ENCODE measurements around the gene USF1. TPM values are rescaled to one million over a fixed set of nuclear protein-coding genes. Genes with fewer than 3 reads are reported as not detected.
A peak's percentile ranks its signal among the peaks of the same experiment; 100 is the strongest.

The USF1 gene
- total RNA-seq, 1 donor from 2014 or later, result 74.4 TPM

GRCh38 chr1:161086457-161086856 lies 40.7 kb upstream of the USF1 start:
- H3K9ac ChIP-seq, result no peak overlapping the region
- peaks cover 19% of the 10 kb centered on the region for H3K4me1 Mint-ChIP-seq

DNA sequence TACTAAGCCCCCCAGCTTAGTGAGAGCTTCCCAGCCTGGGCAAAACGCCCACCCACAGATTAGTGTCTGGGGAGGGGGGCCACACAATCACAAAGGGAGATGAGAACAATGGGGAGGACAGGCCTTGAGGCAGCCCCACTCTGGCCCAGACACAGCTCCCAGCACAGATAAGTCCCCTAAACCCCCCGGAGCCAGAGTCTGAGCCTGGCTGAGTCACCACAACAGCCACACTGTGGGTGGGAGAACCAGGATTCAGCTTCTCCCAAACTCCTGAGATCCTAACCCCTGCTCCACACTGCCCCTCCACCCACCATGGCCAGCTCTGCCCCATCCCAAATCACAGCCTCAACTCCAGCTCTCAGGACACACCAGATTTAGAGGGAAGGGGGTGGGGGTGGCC lies 39.4 kb upstream of the USF1 start:
- Histone ChIP-seq H3K9ac (no peak overlapping the region), H3K36me3 (no peaks in the 10 kb centered on the region), H3K9me3 (ENCODE audit: low read depth) (no peaks in the 10 kb centered on the region), H3F3A (ENCODE audit: low read depth) (no peaks in the 10 kb centered on the region), H2AFZ (replicated peaks) (no peak overlapping the region), H3K4me1 (peaks cover 11% of the 10 kb centered on the region), H3K27me3 (no peaks in the 10 kb centered on the region), H4K20me1 (ENCODE audit: low read depth) (no peaks in the 10 kb centered on the region), H3K4me3 (no peak overlapping the region), H3K79me2 (ENCODE audit: low read depth) (no peaks in the 10 kb centered on the region), H3K4me2 (no peak overlapping the region), H3K27ac (no peak overlapping the region)
- Mint-ChIP-seq H3K4me3 (no peak overlapping the region), H3K9me3 (no peaks in the 10 kb centered on the region), H3K27ac (no peak overlapping the region), H3K4me1 (peaks cover 21% of the 10 kb centered on the region), H3K27me3 (ENCODE audit: insufficient read depth, low read depth) (peaks cover 8% of the 10 kb centered on the region), H3K36me3 (no peaks in the 10 kb centered on the region)
- DNase-seq (ENCODE audit: low spot score), result peak; percentile 25
- no peak for TF ChIP-seq EZH2phosphoT487 (IDR thresholded peaks at IDR 0.05)
- TF ChIP-seq CTCF (IDR thresholded peaks at IDR 0.05), result no peak
- TF ChIP-seq EZH2 (IDR thresholded peaks at IDR 0.05), result no peak

More at GRCh38 chr1:161086457-161086856, 40.7 kb upstream of the USF1 start:
- H4K20me1 ChIP-seq (ENCODE audit: low read depth), result no peaks in the 10 kb centered on the region
- no peaks in the 10 kb centered on the region for H3F3A ChIP-seq (ENCODE audit: low read depth)
- Mint-ChIP-seq H3K36me3 (no peaks in the 10 kb centered on the region), H3K27ac (peak overlapping the region; percentile 19), H3K4me3 (no peak overlapping the region), H3K27me3 (ENCODE audit: insufficient read depth, low read depth) (peaks cover 6% of the 10 kb centered on the region), H3K9me3 (no peaks in the 10 kb centered on the region)
- H3K9me3 ChIP-seq (ENCODE audit: low read depth), result no peaks in the 10 kb centered on the region
- H3K79me2 ChIP-seq (ENCODE audit: low read depth), result no peaks in the 10 kb centered on the region
- peaks cover 11% of the 10 kb centered on the region for H3K4me1 ChIP-seq
- no peak overlapping the region for H3K27ac ChIP-seq
- H3K4me3 ChIP-seq, result no peak overlapping the region
- no peak overlapping the region for H3K4me2 ChIP-seq
- no peak for TF ChIP-seq EZH2phosphoT487 (IDR thresholded peaks at IDR 0.05)
- TF ChIP-seq CTCF (IDR thresholded peaks at IDR 0.05), result no peak
- no peak for TF ChIP-seq EZH2 (IDR thresholded peaks at IDR 0.05)
- H3K27me3 ChIP-seq, result no peaks in the 10 kb centered on the region
- H2AFZ ChIP-seq (replicated peaks), result no peak overlapping the region
- no peak for DNase-seq (ENCODE audit: low spot score)
- no peaks in the 10 kb centered on the region for H3K36me3 ChIP-seq

- Mint-ChIP-seq H3K27ac (no peak overlapping the region), H3K9me3 (no peaks in the 10 kb centered on the region), H3K4me3 (no peak overlapping the region), H3K4me1 (peaks cover 21% of the 10 kb centered on the region), H3K36me3 (no peaks in the 10 kb centered on the region), H3K27me3 (ENCODE audit: insufficient read depth, low read depth) (peaks cover 13% of the 10 kb centered on the region)
- Histone ChIP-seq H3K9me3 (ENCODE audit: low read depth) (no peaks in the 10 kb centered on the region), H3K27me3 (no peaks in the 10 kb centered on the region), H2AFZ (replicated peaks) (no peak overlapping the region), H4K20me1 (ENCODE audit: low read depth) (no peaks in the 10 kb centered on the region), H3K9ac (no peak overlapping the region), H3K27ac (no peak overlapping the region), H3K4me1 (peaks cover 11% of the 10 kb centered on the region), H3K4me2 (no peak overlapping the region), H3K4me3 (no peak overlapping the region), H3K36me3 (no peaks in the 10 kb centered on the region), H3K79me2 (ENCODE audit: low read depth) (no peaks in the 10 kb centered on the region), H3F3A (ENCODE audit: low read depth) (no peaks in the 10 kb centered on the region)
- TF ChIP-seq CTCF (IDR thresholded peaks at IDR 0.05), result no peak
- no peak for TF ChIP-seq EZH2phosphoT487 (IDR thresholded peaks at IDR 0.05)
- TF ChIP-seq EZH2 (IDR thresholded peaks at IDR 0.05), result no peak
- no peak for DNase-seq (ENCODE audit: low spot score)
Measured at GRCh38 chr1:161084597-161084988, 38.8 kb upstream of the USF1 start.

All from neural progenitor cell (in vitro differentiated cells).